ENCODE results near the gene LRG1. TPM values are rescaled to one million over a fixed set of nuclear protein-coding genes. Genes with fewer than 3 reads are reported as not detected.

The LRG1 gene
- total RNA-seq, 1 donor from 2014 or later, result 14.9 TPM

DNA sequence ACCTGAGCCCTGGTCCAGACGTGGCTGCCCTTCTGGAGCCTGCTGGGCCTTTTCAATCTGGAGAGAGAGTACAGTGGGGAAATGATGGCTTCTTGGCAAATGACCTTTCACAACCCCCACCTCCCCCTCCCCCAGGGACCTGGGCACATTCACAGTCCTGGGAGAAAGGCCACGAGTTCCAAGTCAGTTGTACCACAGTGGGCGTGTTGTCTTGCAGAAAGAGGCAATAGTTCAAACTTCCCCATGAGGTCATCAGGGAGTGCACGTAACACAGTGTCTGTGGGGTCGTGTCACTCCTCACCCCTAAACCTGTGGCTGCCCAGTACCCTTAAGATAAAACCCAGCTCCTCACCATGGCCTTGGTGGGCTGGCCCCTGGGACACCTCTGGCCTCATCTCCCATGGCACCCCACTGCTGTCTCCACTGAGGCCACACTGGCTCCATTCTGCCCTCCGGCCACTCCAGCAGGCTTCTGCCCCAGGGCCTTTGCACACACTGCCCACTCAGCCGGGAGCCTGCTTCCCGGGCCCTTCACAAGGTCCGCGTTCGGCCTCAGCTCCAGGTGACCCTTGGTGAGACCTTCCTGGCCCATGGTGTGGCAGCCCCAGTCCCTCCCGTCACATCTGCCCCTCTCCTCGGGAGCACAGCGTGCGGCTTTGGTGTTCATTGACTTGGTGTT lies 34.8 kb downstream of the LRG1 start:
- no peaks in the 10 kb centered on the region for H3K27me3 ChIP-seq (ENCODE audit: low read depth)
- no peaks in the 10 kb centered on the region for H3K9me3 ChIP-seq
- ATAC-seq, result peak in 1 of 2 donors; percentile 7
- no peak overlapping the region for H3K4me3 ChIP-seq
- no peak for DNase-seq
- no peak overlapping the region for H3K27ac ChIP-seq
- peaks cover 38% of the 10 kb centered on the region for H3K36me3 ChIP-seq
- TF ChIP-seq, protein P1, sequence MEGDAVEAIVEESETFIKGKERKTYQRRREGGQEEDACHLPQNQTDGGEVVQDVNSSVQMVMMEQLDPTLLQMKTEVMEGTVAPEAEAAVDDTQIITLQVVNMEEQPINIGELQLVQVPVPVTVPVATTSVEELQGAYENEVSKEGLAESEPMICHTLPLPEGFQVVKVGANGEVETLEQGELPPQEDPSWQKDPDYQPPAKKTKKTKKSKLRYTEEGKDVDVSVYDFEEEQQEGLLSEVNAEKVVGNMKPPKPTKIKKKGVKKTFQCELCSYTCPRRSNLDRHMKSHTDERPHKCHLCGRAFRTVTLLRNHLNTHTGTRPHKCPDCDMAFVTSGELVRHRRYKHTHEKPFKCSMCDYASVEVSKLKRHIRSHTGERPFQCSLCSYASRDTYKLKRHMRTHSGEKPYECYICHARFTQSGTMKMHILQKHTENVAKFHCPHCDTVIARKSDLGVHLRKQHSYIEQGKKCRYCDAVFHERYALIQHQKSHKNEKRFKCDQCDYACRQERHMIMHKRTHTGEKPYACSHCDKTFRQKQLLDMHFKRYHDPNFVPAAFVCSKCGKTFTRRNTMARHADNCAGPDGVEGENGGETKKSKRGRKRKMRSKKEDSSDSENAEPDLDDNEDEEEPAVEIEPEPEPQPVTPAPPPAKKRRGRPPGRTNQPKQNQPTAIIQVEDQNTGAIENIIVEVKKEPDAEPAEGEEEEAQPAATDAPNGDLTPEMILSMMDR (IDR thresholded peaks at IDR 0.05), result no peak
- intact Hi-C loops (cut with DNase I), result no loop called here
- H3K4me1 ChIP-seq, result no peaks in the 10 kb centered on the region

GRCh38 chr19:4504297-4504701 lies 35.5 kb downstream of the LRG1 start:
- H3K36me3 ChIP-seq, result peaks cover 46% of the 10 kb centered on the region
- DNase-seq, result no peak

DNA sequence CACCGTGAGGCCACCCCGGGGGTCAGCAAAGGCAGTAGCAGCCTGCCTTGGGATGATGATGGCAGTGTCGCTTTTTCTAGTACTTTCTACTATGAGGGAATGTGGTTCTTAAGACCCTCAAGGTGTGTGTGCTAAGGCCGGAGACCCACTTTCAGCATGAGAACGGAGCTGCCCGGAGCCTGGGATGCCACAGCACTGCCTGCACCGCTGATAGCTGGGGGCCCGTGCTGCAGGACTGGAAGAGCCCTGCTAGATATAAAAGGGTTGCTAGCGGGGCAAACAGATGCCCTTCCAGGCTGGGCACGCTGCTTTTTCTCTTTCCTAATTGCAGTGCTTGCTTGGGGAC lies 36.0 kb downstream of the LRG1 start:
- no peaks in the 10 kb centered on the region for H3K4me1 ChIP-seq
- TF ChIP-seq, protein P1 (IDR thresholded peaks at IDR 0.05), result no peak
- no peak overlapping the region for H3K4me3 ChIP-seq
- ATAC-seq (no peak), DNase-seq (no peak)
- no peak overlapping the region for H3K27ac ChIP-seq
- no peaks in the 10 kb centered on the region for H3K9me3 ChIP-seq
- H3K36me3 ChIP-seq, result peaks cover 50% of the 10 kb centered on the region
- intact Hi-C loops (cut with DNase I), result no loop called here
- H3K27me3 ChIP-seq (ENCODE audit: low read depth), result no peaks in the 10 kb centered on the region

More at GRCh38 chr19:4504297-4504701, 35.5 kb downstream of the LRG1 start:
- Histone ChIP-seq H3K9me3 (no peaks in the 10 kb centered on the region), H3K27ac (no peak overlapping the region), H3K27me3 (ENCODE audit: low read depth) (no peaks in the 10 kb centered on the region), H3K4me1 (no peaks in the 10 kb centered on the region), H3K4me3 (no peak overlapping the region)
- no peak for ATAC-seq
- TF ChIP-seq, protein P1 (IDR thresholded peaks at IDR 0.05), result no peak
- intact Hi-C loops (cut with DNase I), result no loop called here

DNA sequence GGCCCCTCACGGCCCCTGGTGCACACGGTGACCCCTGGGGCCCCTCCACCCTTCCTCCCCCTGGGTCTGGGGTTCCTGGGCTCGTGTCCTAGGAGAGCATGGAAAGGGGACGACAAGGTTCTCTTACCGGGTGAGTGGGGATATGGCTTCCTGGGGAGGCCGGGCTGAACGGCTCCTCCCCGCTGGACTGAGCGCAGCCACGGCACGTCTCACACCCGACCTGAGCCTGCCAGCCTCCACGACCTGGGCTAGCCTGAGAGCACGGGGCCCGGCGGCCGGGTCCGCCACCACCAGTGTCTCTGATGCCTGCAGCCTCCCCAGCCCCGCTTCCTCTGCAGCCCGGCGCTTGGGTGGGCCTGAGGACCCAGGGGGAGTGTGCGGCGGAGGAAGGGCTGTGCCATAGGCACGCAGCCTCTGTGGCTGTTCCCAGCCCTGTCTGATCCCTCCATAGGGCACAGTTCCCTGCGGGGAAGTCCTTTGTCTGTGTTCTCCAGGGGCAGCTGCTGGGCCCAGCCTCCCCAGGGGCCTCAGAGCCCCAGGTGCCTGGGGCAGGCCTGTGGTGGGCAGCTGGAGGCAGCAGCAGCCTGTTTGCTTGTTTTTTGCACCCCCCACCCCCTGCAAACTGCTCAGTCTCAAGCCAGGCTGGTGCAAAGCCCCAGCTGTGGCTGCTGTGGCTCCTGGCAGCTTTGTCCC lies 36.6 kb downstream of the LRG1 start:
- ATAC-seq (no peak), DNase-seq (no peak)
- Histone ChIP-seq H3K27ac (no peak overlapping the region), H3K27me3 (ENCODE audit: low read depth) (no peaks in the 10 kb centered on the region), H3K36me3 (peaks cover 55% of the 10 kb centered on the region), H3K4me3 (no peak overlapping the region), H3K9me3 (no peaks in the 10 kb centered on the region), H3K4me1 (no peaks in the 10 kb centered on the region)
- intact Hi-C loops (cut with DNase I), result no loop called here
- TF ChIP-seq, protein P1 (IDR thresholded peaks at IDR 0.05), result no peak

DNA sequence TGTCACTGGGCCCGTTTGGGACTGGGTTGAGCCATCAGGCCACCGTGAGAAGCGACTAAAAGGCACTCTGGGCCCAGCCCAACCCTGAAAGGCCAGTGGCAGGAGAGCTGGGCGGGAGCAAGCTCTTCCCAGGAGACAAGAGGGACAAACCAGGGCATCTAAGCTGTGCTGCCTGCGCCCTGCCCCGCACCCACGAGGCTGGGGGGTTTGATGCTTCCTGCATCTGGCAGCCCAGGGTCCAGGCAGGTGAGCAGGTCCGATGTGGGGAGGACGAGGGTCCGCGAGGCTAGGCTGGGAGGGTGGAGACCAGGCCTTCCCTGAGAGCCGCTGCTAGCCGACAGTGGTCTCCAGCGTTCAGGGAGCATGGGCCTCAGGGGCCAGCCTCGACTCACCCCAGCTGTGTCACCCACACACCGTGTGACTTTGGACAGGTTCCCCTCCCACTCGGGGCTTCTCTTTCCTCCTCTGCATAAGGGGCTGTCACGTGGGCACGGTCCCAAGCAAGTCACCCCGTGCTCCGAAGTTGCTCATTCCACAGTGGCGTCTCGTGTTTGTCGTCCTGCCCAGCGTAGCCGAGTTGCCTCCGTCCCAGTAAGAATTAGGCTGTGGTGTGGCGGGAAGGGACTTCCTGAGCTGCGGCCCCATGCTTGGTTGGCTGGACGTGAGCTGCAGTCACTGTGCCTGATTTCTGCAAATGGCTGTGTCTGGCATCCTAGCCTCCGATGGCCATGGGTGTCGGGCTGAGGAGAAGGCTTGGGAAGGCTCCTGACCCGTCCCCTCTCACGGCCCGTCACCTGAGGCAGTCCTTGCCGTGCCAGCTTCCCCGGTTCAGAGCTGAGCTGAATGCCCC lies 37.3 kb downstream of the LRG1 start:
- DNase-seq, result no peak
- H3K36me3 ChIP-seq, result peaks cover 62% of the 10 kb centered on the region

More for the DNA sequence above, 37.3 kb downstream of the LRG1 start:
- Histone ChIP-seq H3K9me3 (no peaks in the 10 kb centered on the region), H3K4me1 (no peaks in the 10 kb centered on the region), H3K27me3 (ENCODE audit: low read depth) (no peaks in the 10 kb centered on the region), H3K27ac (no peak overlapping the region), H3K4me3 (no peak overlapping the region)
- TF ChIP-seq, protein P1 (IDR thresholded peaks at IDR 0.05), result no peak
- no peak for ATAC-seq
- intact Hi-C loops (cut with DNase I), result no loop called here
